SU-DHL-6 (cell line): ENCODE measurements around the gene ESRP2.

Source experiments
- H2AFZ ChIP-seq: fragments of 200-600 bp; sonication (generic); 2 replicates; pipeline ENCODE4 v1.6.1; 2014; ENCODE audit warnings: low read depth, mild to moderate bottlenecking, moderate library complexity, mixed read lengths, antibody characterized with exemption, low read length; ENCODE audit not compliant: severe bottlenecking
- H3F3A ChIP-seq: fragments of 200-600 bp; shearing (Covaris generic); 2 replicates; pipeline ENCODE4 v1.6.0; 2016; ENCODE audit warnings: antibody characterized with exemption, mild to moderate bottlenecking; ENCODE audit not compliant: insufficient read depth
- H3K27ac ChIP-seq: fragments of 200-600 bp; sonication (generic); 2 replicates; pipeline ENCODE4 v1.5.1; 2016; ENCODE audit warnings: low read depth, mild to moderate bottlenecking, low read length, moderate library complexity, mixed read lengths
- H3K27me3 ChIP-seq: fragments of 200-600 bp; sonication (generic), shearing (Covaris generic); 2 replicates; pipeline ENCODE4 v1.6.0; 2014; ENCODE audit warnings: mild to moderate bottlenecking, low read length
- H3K36me3 ChIP-seq: fragments of 200-600 bp; sonication (generic); 2 replicates; pipeline ENCODE4 v1.6.1; 2014; ENCODE audit warnings: mild to moderate bottlenecking, low read length, mixed read lengths
- H3K4me2 ChIP-seq: fragments of 300-600, 200-600 bp; shearing (Covaris generic), sonication (generic); 2 replicates; pipeline ENCODE4 v1.6.0; 2014; ENCODE audit warnings: low read length, low read depth, mild to moderate bottlenecking; ENCODE audit not compliant: poor library complexity, severe bottlenecking
- H3K4me3 ChIP-seq: fragments of 200-600 bp; sonication (generic); 2 replicates; pipeline ENCODE4 v1.5.1; 2014; ENCODE audit warnings: antibody characterized with exemption, low read length, mild to moderate bottlenecking, mixed read lengths; ENCODE audit not compliant: insufficient read depth, poor library complexity, severe bottlenecking
- H3K79me2 ChIP-seq: fragments of 200-600 bp; sonication (generic); 2 replicates; pipeline ENCODE4 v1.6.1; 2014; ENCODE audit warnings: mild to moderate bottlenecking, low read length, moderate library complexity; ENCODE audit not compliant: insufficient read depth
- H3K9ac ChIP-seq: fragments of 200-600 bp; sonication (generic); 2 replicates; pipeline ENCODE4 v1.7.0; 2014; ENCODE audit warnings: mild to moderate bottlenecking, low read length
- H3K9me2 ChIP-seq: fragments of 200-600 bp; sonication (generic); replicated peaks from 2 replicates; pipeline ENCODE4 v1.6.1; 2014; ENCODE audit warnings: low read length; ENCODE audit not compliant: insufficient read depth
- H3K9me3 ChIP-seq: fragments of 200-600 bp; sonication (generic); 2 replicates; pipeline ENCODE4 v1.6.1; 2014; ENCODE audit warnings: low read length, mixed read lengths; ENCODE audit not compliant: insufficient read depth
- H4K20me1 ChIP-seq: fragments of 200-600 bp; sonication (generic); 2 replicates; pipeline ENCODE4 v1.6.1; 2014; ENCODE audit warnings: low read depth, mild to moderate bottlenecking, antibody characterized with exemption, low read length, moderate library complexity, mixed read lengths
- CTCF ChIP-seq: fragments of 200-600 bp; sonication (generic); IDR thresholded peaks from one replicate; pipeline ENCODE4 v1.5.1; 2017; ENCODE audit warnings: antibody characterized with exemption, mild to moderate bottlenecking, low read length, moderate library complexity; ENCODE audit not compliant: insufficient read depth, poor library complexity, severe bottlenecking
- EZH2phosphoT487 ChIP-seq: fragments of 200-600 bp; sonication (generic), shearing (Covaris generic); conservative IDR thresholded peaks from 2 replicates; pipeline ENCODE4 v1.6.1; 2018; ENCODE audit warnings: mild to moderate bottlenecking, antibody characterized with exemption, low read length, moderate library complexity, mixed read lengths

Gene ESRP2

GRCh38 chr16:68267612-68268405 lies 31.9 kb upstream of the ESRP2 start:
- H3K4me3 ChIP-seq: no peak overlapping the region
- H3K9me3 ChIP-seq: no peaks in the 10 kb centered on the region
- H3K27ac ChIP-seq: peak overlapping the region; percentile 7; the same call in 1 of the 2 replicates
- 0 out of 2 replicates have a peak overlapping the region, but pooled peaks have one; percentile 0 for H3K9ac ChIP-seq
- H3K27me3 ChIP-seq: no peaks in the 10 kb centered on the region
- peaks cover 84% of the 10 kb centered on the region for H3K79me2 ChIP-seq
- H2AFZ ChIP-seq: no peak overlapping the region
- no peaks in the 10 kb centered on the region for H4K20me1 ChIP-seq
- no peaks in the 10 kb centered on the region for H3K9me2 ChIP-seq
- no peak for TF ChIP-seq EZH2phosphoT487
- no peak for TF ChIP-seq CTCF
- no peaks in the 10 kb centered on the region for H3K36me3 ChIP-seq
- H3F3A ChIP-seq: peaks cover 4% of the 10 kb centered on the region; the same call in 1 of the 2 replicates
- peak overlapping the region; percentile 24 for H3K4me2 ChIP-seq

DNA sequence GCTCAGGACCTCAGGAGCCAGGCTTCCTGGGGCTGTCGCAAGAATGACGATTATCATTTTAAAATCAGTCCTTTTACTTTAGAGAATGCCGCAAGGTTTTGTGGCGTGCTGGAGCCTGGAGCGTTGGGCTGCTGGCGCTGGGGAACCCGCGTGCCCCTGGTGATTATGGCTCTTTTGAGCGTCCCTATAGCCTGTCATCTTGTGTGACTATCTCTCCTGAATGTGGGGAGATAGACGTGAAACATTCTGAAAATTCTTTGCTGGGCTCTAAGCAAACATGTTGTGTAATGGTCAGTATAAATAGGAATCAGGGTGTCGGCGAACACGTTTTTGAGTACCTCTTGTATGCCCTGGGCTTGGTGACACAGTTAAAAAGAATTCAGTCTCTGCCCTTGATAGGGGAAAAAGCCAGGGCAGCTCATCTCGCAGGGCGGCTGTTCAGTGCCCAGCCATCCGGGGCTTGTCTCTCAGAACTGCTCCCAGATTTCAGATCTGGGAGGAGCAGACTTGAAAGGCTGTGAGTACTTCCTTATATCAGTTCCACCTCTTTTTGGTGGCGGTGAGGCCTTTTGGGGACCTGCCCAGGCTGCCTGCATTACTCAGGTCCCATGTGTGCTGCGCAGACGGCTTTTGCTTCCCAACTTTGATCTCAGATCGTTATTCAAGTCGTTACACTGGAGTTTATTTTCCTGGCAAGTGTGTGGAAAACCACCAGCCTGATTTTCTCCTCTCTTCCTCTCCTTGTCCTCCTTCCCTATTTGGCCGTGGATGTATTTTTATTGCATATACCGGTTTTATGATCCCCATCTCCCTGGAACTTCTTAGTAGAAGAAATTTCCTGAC lies 29.4 kb upstream of the ESRP2 start:
- peaks cover 59% of the 10 kb centered on the region for H3K79me2 ChIP-seq
- no peaks in the 10 kb centered on the region for H4K20me1 ChIP-seq
- peak overlapping the region; percentile 86 for H3K4me2 ChIP-seq
- no peaks in the 10 kb centered on the region for H3K9me3 ChIP-seq
- H3F3A ChIP-seq: peaks cover 4% of the 10 kb centered on the region; the same call in 1 of the 2 replicates
- H3K27me3 ChIP-seq: no peaks in the 10 kb centered on the region
- peak overlapping the region; percentile 93 for H3K9ac ChIP-seq
- no peaks in the 10 kb centered on the region for H3K36me3 ChIP-seq
- peak overlapping the region; percentile 80 for H3K27ac ChIP-seq
- H3K9me2 ChIP-seq: no peaks in the 10 kb centered on the region
- peak overlapping the region; percentile 43 for H2AFZ ChIP-seq
- no peak for TF ChIP-seq CTCF
- TF ChIP-seq EZH2phosphoT487: no peak
- peak overlapping the region; percentile 88 for H3K4me3 ChIP-seq

DNA sequence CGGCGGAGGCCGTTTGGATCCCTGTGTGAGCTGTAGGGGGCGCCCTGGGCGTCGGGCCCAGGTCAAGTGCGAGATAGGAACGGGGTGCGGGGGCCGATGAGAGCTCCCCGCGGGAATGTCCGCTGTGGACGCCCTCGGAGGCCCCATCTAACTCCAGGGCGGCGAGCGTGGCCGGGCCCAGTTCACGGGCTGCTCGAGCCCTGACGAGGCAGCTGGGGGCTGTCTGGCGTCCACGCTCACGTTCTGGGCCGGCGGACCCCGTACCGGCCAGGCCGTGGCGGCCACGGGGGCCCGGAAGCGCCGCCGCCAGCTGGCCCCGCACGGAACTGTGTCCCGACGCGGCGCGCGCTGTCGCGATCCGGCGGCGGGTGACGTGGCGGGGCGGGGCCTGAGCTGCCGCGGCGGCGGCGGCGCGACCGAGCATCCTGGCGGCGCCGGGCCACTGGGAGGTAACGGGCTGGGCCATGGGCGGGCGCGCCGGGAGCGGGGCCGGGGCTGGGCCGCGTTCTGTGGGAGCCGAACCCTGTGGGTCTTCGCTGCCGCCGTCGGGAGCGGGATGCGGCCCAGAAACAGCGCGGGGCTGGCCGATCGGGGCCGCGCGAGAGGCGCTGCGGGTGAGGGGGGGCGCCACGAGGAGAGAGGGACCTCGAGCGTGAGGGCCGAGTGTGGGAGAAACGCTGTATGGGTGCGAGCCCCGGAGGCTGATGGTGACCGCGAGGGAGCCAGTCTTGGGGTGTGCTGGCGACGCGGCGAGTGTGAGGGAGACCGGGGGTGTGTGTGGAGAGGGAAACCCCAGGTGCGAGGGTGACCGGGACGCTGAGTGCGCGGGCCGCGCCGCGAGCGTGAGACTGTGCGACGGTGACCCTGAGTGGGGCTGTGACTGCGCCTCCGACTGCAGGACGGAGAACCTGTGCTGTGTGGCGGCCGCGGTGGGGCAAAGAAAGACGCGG lies 28.5 kb upstream of the ESRP2 start, which contains the start of gene SLC7A6:
TSS of gene SLC7A6 (plus strand) at position 399 of the 950 bp plus-strand sequence. CDS start 10,201 bp downstream, outside the sequence.
- H3K36me3 ChIP-seq: no peaks in the 10 kb centered on the region
- peak within 1 kb of the TSS; percentile 80 for H3K27ac ChIP-seq
- H3K9me2 ChIP-seq: no peaks in the 10 kb centered on the region
- no peaks in the 10 kb centered on the region for H3K27me3 ChIP-seq
- peaks cover 50% of the 10 kb centered on the region for H3K79me2 ChIP-seq
- H3F3A ChIP-seq: peaks cover 4% of the 10 kb centered on the region; the same call in 1 of the 2 replicates
- H3K9me3 ChIP-seq: no peaks in the 10 kb centered on the region
- peak within 1 kb of the TSS; percentile 93 for H3K9ac ChIP-seq
- peak within 1 kb of the TSS; percentile 88 for H3K4me3 ChIP-seq
- no peaks in the 10 kb centered on the region for H4K20me1 ChIP-seq
- peak within 1 kb of the TSS; percentile 86 for H3K4me2 ChIP-seq
- TF ChIP-seq CTCF: peak; percentile 71
- no peak for TF ChIP-seq EZH2phosphoT487
- H2AFZ ChIP-seq: peak within 1 kb of the TSS; percentile 43
